HAP-1 (cell line): ENCODE data around the gene M6PR.

ENCODE experiments used
- DNase-seq, 2 experiments: peaks; one replicate each; pipeline ENCODE4 v3.0.0-alpha.2; 2016 to 2020; ENCODE audit warnings: low spot score in 2 of 2
- H3K27me3 ChIP-seq: fragments of 250-450 bp; sonication (Bioruptor Pico); 2 replicates; pipeline ENCODE4 v1.5.1; 2020; ENCODE audit warnings: low read depth, mild to moderate bottlenecking, moderate library complexity
- H3K36me3 ChIP-seq: fragments of 250-450 bp; sonication (Bioruptor Pico); replicated peaks from 2 replicates; pipeline ENCODE4 v1.5.1; 2020; ENCODE audit warnings: mild to moderate bottlenecking
- H3K4me1 ChIP-seq: fragments of 250-450 bp; sonication (Bioruptor Pico); 2 replicates; pipeline ENCODE4 v1.5.1; 2020; ENCODE audit warnings: mild to moderate bottlenecking
- H3K4me3 ChIP-seq: fragments of 250-450 bp; sonication (Bioruptor Pico); 2 replicates; pipeline ENCODE4 v1.5.1; 2020; ENCODE audit warnings: mild to moderate bottlenecking, moderate library complexity
- H3K9me3 ChIP-seq: fragments of 250-450 bp; sonication (Bioruptor Pico); 2 replicates; pipeline ENCODE4 v1.5.1; 2020; ENCODE audit warnings: mild to moderate bottlenecking, moderate library complexity
- in situ Hi-C: fragments of 300-500 bp; cut with MboI; formaldehyde crosslinking; loops from 3 replicates; pipeline ENCODE4 v1.14.3; 2020; ENCODE audit warnings: low sequenced_read_pairs, inconsistent platforms, mixed read lengths

The M6PR gene

GRCh38 chr12:8968761-8969160 is 19.3 kb upstream of the M6PR start:
- in situ Hi-C loops = no loop called here
- H3K4me1 ChIP-seq = peaks cover 8% of the 10 kb centered on the region

GRCh38 chr12:8960176-8960575 is 10.7 kb upstream of the M6PR start:
- in situ Hi-C loops = no loop called here
- no peaks in the 10 kb centered on the region for H3K27me3 ChIP-seq
- H3K36me3 ChIP-seq = peaks cover 4% of the 10 kb centered on the region
- no peak overlapping the region for H3K4me3 ChIP-seq
- H3K9me3 ChIP-seq = peaks cover 5% of the 10 kb centered on the region; the same call in 1 of the 2 replicates
- no peak for DNase-seq
- no peaks in the 10 kb centered on the region for H3K4me1 ChIP-seq

More at GRCh38 chr12:8968761-8969160, 19.3 kb upstream of the M6PR start:
- no peak for DNase-seq
- H3K36me3 ChIP-seq = no peaks in the 10 kb centered on the region
- no peak overlapping the region for H3K4me3 ChIP-seq
- no peaks in the 10 kb centered on the region for H3K27me3 ChIP-seq
- no peaks in the 10 kb centered on the region for H3K9me3 ChIP-seq

- peaks cover 4% of the 10 kb centered on the region for H3K36me3 ChIP-seq
- no peaks in the 10 kb centered on the region for H3K27me3 ChIP-seq
- no peak overlapping the region for H3K4me3 ChIP-seq
- DNase-seq = no peak
- H3K9me3 ChIP-seq = peaks cover 5% of the 10 kb centered on the region; the same call in 1 of the 2 replicates
- in situ Hi-C loops = no loop called here
- H3K4me1 ChIP-seq = no peaks in the 10 kb centered on the region
These were observed 8.6 kb upstream of the M6PR start for GRCh38 chr12:8958066-8958465.

GRCh38 chr12:8957561-8957960 is 8.1 kb upstream of the M6PR start:
- Histone ChIP-seq H3K4me1 (no peaks in the 10 kb centered on the region), H3K4me3 (no peak overlapping the region), H3K36me3 (peaks cover 4% of the 10 kb centered on the region), H3K27me3 (no peaks in the 10 kb centered on the region), H3K9me3 (peaks cover 5% of the 10 kb centered on the region; the same call in 1 of the 2 replicates)
- in situ Hi-C loops = no loop called here
- DNase-seq = no peak

- no peak overlapping the region for H3K4me3 ChIP-seq
- H3K4me1 ChIP-seq = no peaks in the 10 kb centered on the region
- peaks cover 4% of the 10 kb centered on the region for H3K36me3 ChIP-seq
- DNase-seq = no peak
- in situ Hi-C loops = no loop called here
- H3K27me3 ChIP-seq = no peaks in the 10 kb centered on the region
- H3K9me3 ChIP-seq = peaks cover 5% of the 10 kb centered on the region; the same call in 1 of the 2 replicates
These were observed 7.3 kb upstream of the M6PR start for GRCh38 chr12:8956772-8957171.

- H3K4me3 ChIP-seq = no peak overlapping the region
- in situ Hi-C loops = no loop called here
These were observed 6.6 kb upstream of the M6PR start for GRCh38 chr12:8956073-8956472.

GRCh38 chr12:8953773-8954402 is 4.4 kb upstream of the M6PR start:
- Histone ChIP-seq H3K27me3 (no peaks in the 10 kb centered on the region), H3K4me3 (no peak overlapping the region), H3K4me1 (no peaks in the 10 kb centered on the region), H3K9me3 (peaks cover 5% of the 10 kb centered on the region; the same call in 1 of the 2 replicates), H3K36me3 (peaks cover 4% of the 10 kb centered on the region)
- no peak for DNase-seq
- in situ Hi-C loops = no loop called here

More at GRCh38 chr12:8956073-8956472, 6.6 kb upstream of the M6PR start:
- Histone ChIP-seq H3K27me3 (no peaks in the 10 kb centered on the region), H3K9me3 (peaks cover 5% of the 10 kb centered on the region; the same call in 1 of the 2 replicates), H3K4me1 (no peaks in the 10 kb centered on the region), H3K36me3 (peaks cover 4% of the 10 kb centered on the region)
- DNase-seq = no peak

- Histone ChIP-seq H3K36me3 (peaks cover 4% of the 10 kb centered on the region), H3K4me1 (peaks cover 4% of the 10 kb centered on the region; the same call in 1 of the 2 replicates), H3K9me3 (peaks cover 5% of the 10 kb centered on the region; the same call in 1 of the 2 replicates), H3K27me3 (no peaks in the 10 kb centered on the region), H3K4me3 (no peak overlapping the region)
- in situ Hi-C loops = no loop called here
- no peak for DNase-seq
These were observed 2.3 kb upstream of the M6PR start for GRCh38 chr12:8951744-8952143.

- in situ Hi-C loops = no loop called here
- H3K4me3 ChIP-seq = peak overlapping the region; percentile 75
- DNase-seq = no peak
These were observed 1.4 kb upstream of the M6PR start for GRCh38 chr12:8950702-8951478.

GRCh38 chr12:8950221-8950527 is 729 bp upstream of the M6PR start:
- peaks cover 4% of the 10 kb centered on the region; the same call in 1 of the 2 replicates for H3K4me1 ChIP-seq
- peaks cover 14% of the 10 kb centered on the region for H3K36me3 ChIP-seq
- no peaks in the 10 kb centered on the region for H3K27me3 ChIP-seq
- DNase-seq = no peak
- in situ Hi-C loops = no loop called here
- peak overlapping the region; percentile 75 for H3K4me3 ChIP-seq
- no peaks in the 10 kb centered on the region for H3K9me3 ChIP-seq

More at GRCh38 chr12:8950702-8951478, 1.4 kb upstream of the M6PR start:
- peaks cover 10% of the 10 kb centered on the region for H3K36me3 ChIP-seq
- peaks cover 3% of the 10 kb centered on the region; the same call in 1 of the 2 replicates for H3K9me3 ChIP-seq
- H3K4me1 ChIP-seq = peaks cover 4% of the 10 kb centered on the region; the same call in 1 of the 2 replicates
- H3K27me3 ChIP-seq = no peaks in the 10 kb centered on the region

GRCh38 chr12:8948701-8949341 is 624 bp downstream of the M6PR start:
- H3K4me3 ChIP-seq = peak overlapping the region; percentile 75
- DNase-seq = peak in 1 of 2 experiments; percentile 25
- no peaks in the 10 kb centered on the region for H3K27me3 ChIP-seq
- no peaks in the 10 kb centered on the region for H3K9me3 ChIP-seq
- H3K4me1 ChIP-seq = peaks cover 11% of the 10 kb centered on the region
- peaks cover 27% of the 10 kb centered on the region for H3K36me3 ChIP-seq
- in situ Hi-C loops = no loop called here

GRCh38 chr12:8947737-8948136 is 1.7 kb downstream of the M6PR start:
- peak overlapping the region; percentile 75 for H3K4me3 ChIP-seq
- H3K27me3 ChIP-seq = no peaks in the 10 kb centered on the region
- in situ Hi-C loops = no loop called here
- H3K9me3 ChIP-seq = no peaks in the 10 kb centered on the region
- peaks cover 37% of the 10 kb centered on the region for H3K36me3 ChIP-seq
- peaks cover 11% of the 10 kb centered on the region for H3K4me1 ChIP-seq
- DNase-seq = no peak

GRCh38 chr12:8946733-8947132 is 2.7 kb downstream of the M6PR start:
- no peak overlapping the region for H3K4me3 ChIP-seq
- H3K9me3 ChIP-seq = no peaks in the 10 kb centered on the region
- no peaks in the 10 kb centered on the region for H3K27me3 ChIP-seq
- in situ Hi-C loops = no loop called here
- peaks cover 47% of the 10 kb centered on the region for H3K36me3 ChIP-seq
- H3K4me1 ChIP-seq = peaks cover 11% of the 10 kb centered on the region
- DNase-seq = no peak
